Ovary (tissue), 9 donors: ENCODE results near the gene ZNF681. TPM values are rescaled to one million over a fixed set of nuclear protein-coding genes. Genes with fewer than 3 reads are reported as not detected.

Source experiments
- DNase-seq, 5 donors: peaks; one replicate each; pipeline ENCODE4 v3.0.0-alpha.2; 2019 to 2020
- H3K27ac ChIP-seq, 2 donors: fragments of 200-600 bp; one replicate each; pipeline versions ENCODE4 v1.5.1 to v1.8.0; 2019 to 2022
- H3K27me3 ChIP-seq: fragments of 200-600 bp; one replicate; pipeline ENCODE4 v1.8.0; 2022
- H3K36me3 ChIP-seq: fragments of 200-600 bp; sonication (generic); one replicate; pipeline ENCODE4 v1.5.1; 2019
- H3K4me1 ChIP-seq: one replicate; pipeline ENCODE4 v1.8.1; 2013; ENCODE audit warnings: mild to moderate bottlenecking, moderate library complexity; ENCODE audit not compliant: insufficient read depth
- H3K4me3 ChIP-seq: fragments of 200-600 bp; sonication (generic); one replicate; pipeline ENCODE4 v1.5.1; 2017
- H3K9me3 ChIP-seq, 2 donors: fragments of 200-600 bp in 1 of 2; sonication (generic) in 1 of 2; one replicate each; pipeline versions ENCODE4 v1.5.1 to v1.8.1; 2013 to 2019; ENCODE audit warnings: mild to moderate bottlenecking in 1 of 2, moderate library complexity in 1 of 2
- EP300 ChIP-seq: sonication (generic); formaldehyde crosslinking; IDR thresholded peaks from one replicate; pipeline ENCODE4 v1.6.1; 2017; ENCODE audit warnings: antibody characterized with exemption
- POLR2A ChIP-seq: fragments of 450-650 bp; IDR thresholded peaks from one replicate; pipeline ENCODE4 v1.6.1; 2017; ENCODE audit warnings: antibody characterized with exemption, mild to moderate bottlenecking, moderate library complexity
- WGBS, 3 donors: extraction: QIAGEN DNeasy Blood & Tissue Kit in 1 of 3; methylation state at CpG; one replicate each; pipeline versions ENCODE4 v1.1.5 to v1.1.7; 2013 to 2017; 5-methylcytosine and 5-hydroxymethylcytosine counted together
- intact Hi-C, 4 donors: fragments of 100-400 bp; cut with DNase I; formaldehyde crosslinking; loops; one replicate each; pipeline versions ENCODE4 v1.11.0 to v1.15.1; 2022 to 2023
- polyA plus RNA-seq, 2 donors: library from polyadenylated mRNA; stranded (reverse); fragments of 200-250 nt in 1 of 2; fragments of 350-450 nt in 1 of 2; fragmentation: Illumina TruSeq in 1 of 2; extraction: RNeasy Lipid Tissue Mini Kit (QIAGEN cat#74804) in 1 of 2; gene quantifications; one replicate each; pipeline ENCODE4 v1.2.3, GENCODE V29; 2013 to 2014
- total RNA-seq, 7 donors: library from RNA; depleted of rRNA in 2 of 7; stranded (reverse); fragments of >200 nt in 2 of 7; fragmentation: NEBNext Ultra II Directional in 3 of 7; extraction: Animal tissue kit (Norgen Biotek cat#: 25700) in 3 of 7; gene quantifications; one replicate each; pipeline versions ENCODE4 v1.1.0 to v1.2.4, GENCODE V29; 2016 to 2023
- TF ChIP-seq, protein P1 (sequence below), 3 donors: fragments of 450-650 bp in 2 of 3; fragments of 200-600 bp in 1 of 3; IDR thresholded peaks; one replicate each; pipeline versions ENCODE4 v1.5.1 to v1.8.0; 2016 to 2022; ENCODE audit warnings: antibody characterized with exemption in 3 of 3, mild to moderate bottlenecking in 1 of 3
- donor health status: DM: no; HTN: no; CAD: no; lungs with moderate emphysema.
- donor health status: DM: no; HTN: no; CAD: no.
- donor health status: Bipolar disorder and iron deficiency.
- donor health status: DM: yes; HTN: yes; CAD: no.
- donor health status: DM: no; HTN: no; CAD: no.
- donor health status: DM: yes; HTN: yes; CAD: no.

Gene ZNF681
- total and polyA plus RNA-seq, 9 donors = 1.5 to 4.0 (median 2.5) TPM

DNA sequence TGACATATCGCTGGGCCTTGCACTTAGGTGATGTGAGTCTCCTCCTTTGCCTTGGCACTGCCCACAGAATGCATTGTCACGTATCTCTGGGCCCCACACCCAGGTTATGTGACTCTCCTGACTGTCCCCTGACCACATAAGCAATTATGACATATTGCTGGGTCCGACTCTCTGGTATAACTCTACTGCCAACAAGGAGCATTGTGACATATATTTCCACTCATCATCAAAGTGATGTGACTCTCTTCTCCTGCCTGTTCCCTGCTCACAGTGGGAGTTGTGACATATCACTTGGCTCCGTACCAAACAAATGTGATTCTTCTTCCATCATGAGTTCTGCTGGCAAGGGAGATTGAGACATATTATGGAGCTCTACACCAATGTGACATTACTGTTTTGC is 15.4 kb upstream of the ZNF681 start:
- H3K9me3 ChIP-seq = no peaks in the 10 kb centered on the region
- WGBS, 3 donors = 68 to 72% (median 72%) methylated on average over 4 of the region's 4 CpGs
- intact Hi-C loops = no loop called here
- no peak for DNase-seq
- no peak overlapping the region for H3K27ac ChIP-seq
- TF ChIP-seq, protein P1, sequence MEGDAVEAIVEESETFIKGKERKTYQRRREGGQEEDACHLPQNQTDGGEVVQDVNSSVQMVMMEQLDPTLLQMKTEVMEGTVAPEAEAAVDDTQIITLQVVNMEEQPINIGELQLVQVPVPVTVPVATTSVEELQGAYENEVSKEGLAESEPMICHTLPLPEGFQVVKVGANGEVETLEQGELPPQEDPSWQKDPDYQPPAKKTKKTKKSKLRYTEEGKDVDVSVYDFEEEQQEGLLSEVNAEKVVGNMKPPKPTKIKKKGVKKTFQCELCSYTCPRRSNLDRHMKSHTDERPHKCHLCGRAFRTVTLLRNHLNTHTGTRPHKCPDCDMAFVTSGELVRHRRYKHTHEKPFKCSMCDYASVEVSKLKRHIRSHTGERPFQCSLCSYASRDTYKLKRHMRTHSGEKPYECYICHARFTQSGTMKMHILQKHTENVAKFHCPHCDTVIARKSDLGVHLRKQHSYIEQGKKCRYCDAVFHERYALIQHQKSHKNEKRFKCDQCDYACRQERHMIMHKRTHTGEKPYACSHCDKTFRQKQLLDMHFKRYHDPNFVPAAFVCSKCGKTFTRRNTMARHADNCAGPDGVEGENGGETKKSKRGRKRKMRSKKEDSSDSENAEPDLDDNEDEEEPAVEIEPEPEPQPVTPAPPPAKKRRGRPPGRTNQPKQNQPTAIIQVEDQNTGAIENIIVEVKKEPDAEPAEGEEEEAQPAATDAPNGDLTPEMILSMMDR (IDR thresholded peaks at IDR 0.05) = no peak
- TF ChIP-seq EP300 = no peak
- no peak for TF ChIP-seq POLR2A
- no peak overlapping the region for H3K4me3 ChIP-seq
- H3K27me3 ChIP-seq = no peaks in the 10 kb centered on the region
- H3K4me1 ChIP-seq = no peaks in the 10 kb centered on the region
- no peaks in the 10 kb centered on the region for H3K36me3 ChIP-seq

DNA sequence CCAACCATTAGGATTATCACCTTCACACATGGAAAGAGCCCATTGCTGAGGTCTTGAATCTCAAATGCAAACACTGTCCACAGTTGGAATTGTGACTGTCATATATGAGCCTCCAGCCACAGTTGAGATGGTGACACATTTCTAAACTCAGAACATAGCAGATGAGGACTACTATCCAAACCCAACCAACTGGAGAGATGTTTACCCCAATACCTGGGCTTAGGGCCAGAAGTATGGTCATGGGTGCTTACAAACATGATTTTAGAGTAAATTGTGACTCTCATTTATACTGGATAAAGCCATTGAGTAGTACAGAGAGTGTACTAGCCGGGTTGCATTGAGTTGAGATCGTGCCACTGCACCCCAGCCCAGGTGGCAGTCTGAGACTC is 14.0 kb upstream of the ZNF681 start:
- Histone ChIP-seq H3K4me1 (no peaks in the 10 kb centered on the region), H3K27ac (no peak overlapping the region), H3K9me3 (no peaks in the 10 kb centered on the region), H3K4me3 (no peak overlapping the region), H3K36me3 (no peaks in the 10 kb centered on the region), H3K27me3 (no peaks in the 10 kb centered on the region)
- TF ChIP-seq, protein P1 (IDR thresholded peaks at IDR 0.05) = no peak
- TF ChIP-seq EP300 (no peak), POLR2A (no peak)
- DNase-seq = no peak
- intact Hi-C loops = no loop called here
- 92 to 100% (median 95%) methylated on average over 2 of the region's 2 CpGs for whole genome bisulfite sequencing, 3 donors

DNA sequence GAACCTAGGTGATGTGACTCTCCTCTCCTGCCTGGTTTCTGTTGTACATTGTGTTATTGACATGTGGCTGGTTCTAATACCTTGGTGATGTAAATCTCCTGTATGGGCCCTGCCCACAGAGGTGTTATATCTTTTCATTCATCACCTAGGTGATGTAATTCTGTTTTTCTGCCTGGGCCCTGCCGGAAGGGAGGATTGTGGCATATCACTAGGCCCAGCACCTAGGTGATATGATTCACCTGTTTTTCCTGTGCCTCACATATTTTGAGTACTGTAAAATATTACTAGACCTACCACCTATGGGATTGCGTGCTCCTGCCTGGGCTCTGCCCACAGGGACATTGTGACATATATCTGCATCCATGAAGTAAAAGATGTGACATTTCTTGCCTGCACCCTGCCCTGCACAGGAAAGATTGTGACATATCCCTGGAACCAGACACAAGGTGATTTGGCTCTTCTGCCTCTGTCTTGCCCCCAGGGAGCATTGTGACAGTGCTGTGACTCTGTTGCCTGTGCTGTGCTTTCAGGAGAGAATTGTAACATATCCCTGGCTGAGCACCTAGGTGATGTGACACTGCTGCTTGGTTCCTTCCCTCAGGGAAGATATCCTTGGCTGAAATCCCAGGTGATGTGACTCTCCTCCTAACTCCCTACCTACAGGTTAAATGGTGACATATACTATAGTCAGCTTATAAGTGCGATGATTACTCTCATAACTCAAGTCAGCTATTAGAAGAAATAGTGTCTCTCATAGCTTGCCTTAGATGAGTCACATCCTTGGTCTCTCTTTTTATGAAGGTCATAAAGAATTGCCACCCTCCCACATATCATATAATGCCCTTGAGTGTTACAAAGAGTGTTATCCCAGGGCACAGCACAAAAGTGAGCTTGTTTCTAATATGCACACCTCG is 13.3 kb upstream of the ZNF681 start:
- no peaks in the 10 kb centered on the region for H3K27me3 ChIP-seq
- no peak for DNase-seq
- no peak overlapping the region for H3K4me3 ChIP-seq
- no peaks in the 10 kb centered on the region for H3K4me1 ChIP-seq
- no peaks in the 10 kb centered on the region for H3K36me3 ChIP-seq
- H3K9me3 ChIP-seq = no peaks in the 10 kb centered on the region
- no peak for TF ChIP-seq POLR2A
- no peak for TF ChIP-seq EP300
- TF ChIP-seq, protein P1 (IDR thresholded peaks at IDR 0.05) = no peak
- no peak overlapping the region for H3K27ac ChIP-seq
- 95 to 96% (median 96%) methylated on average over 4 of the region's 4 CpGs for WGBS, 3 donors
- intact Hi-C loops = no loop called here

DNA sequence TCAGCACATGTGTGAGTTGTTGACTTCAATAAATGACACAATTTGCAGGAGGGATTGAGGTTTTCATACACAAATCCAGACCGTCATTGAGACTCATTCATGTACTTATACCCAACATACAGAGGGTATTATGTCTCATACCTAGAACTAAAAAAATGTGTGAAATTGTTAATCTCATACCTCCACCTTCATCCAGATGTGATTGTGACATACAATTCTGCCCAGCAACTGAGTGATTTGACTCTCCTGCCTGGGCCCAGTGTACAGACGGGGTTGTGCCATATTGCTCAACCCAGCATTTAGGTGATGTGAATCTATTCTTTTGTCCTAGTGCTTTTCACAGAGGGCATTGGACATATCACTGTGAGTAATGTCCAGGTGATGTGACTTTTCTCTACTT is 12.6 kb upstream of the ZNF681 start:
- no peaks in the 10 kb centered on the region for H3K9me3 ChIP-seq
- H3K27ac ChIP-seq = no peak overlapping the region
- H3K27me3 ChIP-seq = no peaks in the 10 kb centered on the region
- no peak overlapping the region for H3K4me3 ChIP-seq
- H3K36me3 ChIP-seq = no peaks in the 10 kb centered on the region
- intact Hi-C loops = no loop called here
- 96 to 100% (median 99%) methylated on average over 2 of the region's 2 CpGs for WGBS, 3 donors
- H3K4me1 ChIP-seq = no peaks in the 10 kb centered on the region
- no peak for DNase-seq
- TF ChIP-seq, protein P1 (IDR thresholded peaks at IDR 0.05) = no peak
- TF ChIP-seq POLR2A = no peak
- no peak for TF ChIP-seq EP300
